ENCODE measurements around the gene MAP3K21.

GRCh38 chr1:233372218-233373120, 44.9 kb downstream of the MAP3K21 start:
- no peak for TF ChIP-seq POLR2A (IDR thresholded peaks at IDR 0.05)
- TF ChIP-seq, protein P1, sequence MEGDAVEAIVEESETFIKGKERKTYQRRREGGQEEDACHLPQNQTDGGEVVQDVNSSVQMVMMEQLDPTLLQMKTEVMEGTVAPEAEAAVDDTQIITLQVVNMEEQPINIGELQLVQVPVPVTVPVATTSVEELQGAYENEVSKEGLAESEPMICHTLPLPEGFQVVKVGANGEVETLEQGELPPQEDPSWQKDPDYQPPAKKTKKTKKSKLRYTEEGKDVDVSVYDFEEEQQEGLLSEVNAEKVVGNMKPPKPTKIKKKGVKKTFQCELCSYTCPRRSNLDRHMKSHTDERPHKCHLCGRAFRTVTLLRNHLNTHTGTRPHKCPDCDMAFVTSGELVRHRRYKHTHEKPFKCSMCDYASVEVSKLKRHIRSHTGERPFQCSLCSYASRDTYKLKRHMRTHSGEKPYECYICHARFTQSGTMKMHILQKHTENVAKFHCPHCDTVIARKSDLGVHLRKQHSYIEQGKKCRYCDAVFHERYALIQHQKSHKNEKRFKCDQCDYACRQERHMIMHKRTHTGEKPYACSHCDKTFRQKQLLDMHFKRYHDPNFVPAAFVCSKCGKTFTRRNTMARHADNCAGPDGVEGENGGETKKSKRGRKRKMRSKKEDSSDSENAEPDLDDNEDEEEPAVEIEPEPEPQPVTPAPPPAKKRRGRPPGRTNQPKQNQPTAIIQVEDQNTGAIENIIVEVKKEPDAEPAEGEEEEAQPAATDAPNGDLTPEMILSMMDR (IDR thresholded peaks at IDR 0.05): no peak

Measured in testis (tissue), 2 donors.